GM19238 (cell line): Measurements from ENCODE around the gene COA3.

Source experiments
- DNase-seq: peaks from one replicate; pipeline ENCODE4 v3.0.0; 2011; ENCODE audit warnings: low spot score; ENCODE audit not compliant: insufficient read length

Gene COA3

DNA sequence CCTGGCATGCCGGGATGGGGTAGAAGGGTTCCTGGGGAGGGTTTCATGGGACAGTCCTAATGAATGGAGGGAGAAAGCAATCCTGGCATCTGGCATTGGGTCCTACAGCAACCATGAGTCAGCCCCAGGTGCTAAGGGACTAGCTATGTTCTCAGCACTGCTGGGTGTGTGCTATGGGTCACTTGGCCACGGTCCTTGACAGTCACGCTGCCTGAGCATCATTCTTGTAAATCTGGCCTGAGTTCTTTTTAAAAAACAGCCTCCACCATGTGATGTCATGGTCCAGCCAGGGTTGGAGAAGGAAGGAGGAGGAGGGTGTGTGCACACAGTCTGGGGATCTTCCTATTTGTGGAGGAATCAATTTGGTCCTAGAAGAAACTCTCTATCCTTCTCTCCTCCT, 43.7 kb downstream of the COA3 start:
- no peak for DNase-seq

DNA sequence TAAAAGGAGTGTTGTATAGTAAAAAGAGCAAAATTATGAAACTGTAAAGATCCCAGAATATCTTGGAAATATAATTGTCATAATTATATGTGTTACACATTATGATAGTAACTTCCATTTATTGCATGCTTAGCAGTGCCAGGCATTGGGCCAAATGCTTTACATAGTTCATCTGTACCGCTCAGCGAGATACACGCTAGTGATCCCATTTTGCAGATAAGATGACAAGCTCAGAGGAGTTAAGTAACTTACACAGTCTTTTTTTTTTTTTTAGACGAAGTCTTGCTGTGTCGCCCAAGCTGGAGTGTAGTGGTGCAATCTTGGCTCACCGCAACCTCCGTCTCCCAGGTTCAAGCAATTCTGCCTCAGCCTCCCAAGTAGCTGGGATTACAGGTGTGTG, 46.9 kb downstream of the COA3 start:
- DNase-seq = no peak

DNA sequence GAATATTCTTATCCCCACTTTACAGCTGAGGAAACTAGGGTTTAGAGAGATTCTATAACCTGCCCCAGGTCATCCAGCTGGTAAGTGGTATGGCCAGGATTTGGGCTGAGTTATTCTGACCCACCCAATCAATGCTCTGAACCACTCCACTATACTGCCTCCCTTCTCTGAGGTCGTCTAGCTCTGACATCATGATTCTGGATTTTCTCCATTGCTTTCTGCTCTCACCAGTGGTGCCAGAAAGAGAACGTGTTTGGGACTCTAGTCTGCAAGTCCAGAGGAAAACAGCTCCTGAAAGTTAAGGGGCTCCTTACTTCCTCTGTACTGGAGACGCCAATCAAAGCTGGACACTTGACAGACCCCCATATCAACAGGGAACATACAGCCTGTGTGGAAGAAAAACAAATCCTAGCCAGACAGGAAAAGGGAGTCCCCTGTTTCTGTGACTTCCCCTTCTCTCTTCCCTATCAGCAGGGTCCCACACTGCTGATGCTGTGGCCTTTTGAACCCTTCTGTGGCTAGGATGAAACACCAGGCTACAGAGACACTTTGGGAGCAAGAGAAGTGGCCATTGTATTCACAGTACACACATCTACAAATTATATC, 47.7 kb downstream of the COA3 start:
- DNase-seq = no peak

DNA sequence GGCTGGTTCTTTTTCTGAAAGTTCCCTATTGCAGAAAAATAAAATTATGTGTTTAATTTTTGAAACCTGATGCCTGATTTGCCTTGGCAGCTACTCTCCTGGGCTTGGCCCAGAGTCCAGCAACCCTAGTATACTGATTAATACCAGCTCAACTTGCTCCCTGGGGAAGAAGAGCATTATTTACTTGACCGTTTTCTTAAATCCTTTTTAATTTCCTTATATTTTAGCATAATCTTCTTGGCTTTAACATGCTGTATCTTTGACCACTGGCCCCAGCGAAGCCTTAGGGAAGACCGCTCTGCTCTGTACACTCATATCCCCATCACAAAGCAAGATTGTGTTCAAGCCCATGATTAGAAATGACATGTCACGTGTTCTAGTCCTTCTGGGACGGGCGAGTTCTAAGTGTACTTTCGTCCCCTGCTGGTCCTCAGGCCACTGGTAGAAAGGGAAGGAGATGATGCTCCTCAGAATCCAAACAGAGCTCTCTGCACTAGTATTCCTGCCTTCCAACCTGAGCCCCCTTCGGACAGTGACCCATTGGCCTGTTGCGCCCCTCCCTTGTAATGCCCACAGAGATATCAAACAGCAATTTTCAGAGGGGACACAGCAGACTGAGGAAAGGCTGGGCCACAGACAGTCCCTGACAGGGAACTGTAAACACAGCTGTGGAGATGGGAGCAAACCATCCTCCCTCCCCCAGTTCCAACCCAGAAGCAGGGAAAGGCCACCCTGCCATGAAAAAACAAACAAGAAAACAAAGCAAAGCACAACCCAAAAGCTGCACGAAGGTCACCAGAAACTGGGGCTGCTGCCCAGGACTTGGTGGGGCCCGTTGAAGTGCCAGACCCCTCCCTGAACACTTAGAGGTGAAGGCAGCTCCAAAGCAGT, 49.4 kb downstream of the COA3 start:
- DNase-seq = no peak

DNA sequence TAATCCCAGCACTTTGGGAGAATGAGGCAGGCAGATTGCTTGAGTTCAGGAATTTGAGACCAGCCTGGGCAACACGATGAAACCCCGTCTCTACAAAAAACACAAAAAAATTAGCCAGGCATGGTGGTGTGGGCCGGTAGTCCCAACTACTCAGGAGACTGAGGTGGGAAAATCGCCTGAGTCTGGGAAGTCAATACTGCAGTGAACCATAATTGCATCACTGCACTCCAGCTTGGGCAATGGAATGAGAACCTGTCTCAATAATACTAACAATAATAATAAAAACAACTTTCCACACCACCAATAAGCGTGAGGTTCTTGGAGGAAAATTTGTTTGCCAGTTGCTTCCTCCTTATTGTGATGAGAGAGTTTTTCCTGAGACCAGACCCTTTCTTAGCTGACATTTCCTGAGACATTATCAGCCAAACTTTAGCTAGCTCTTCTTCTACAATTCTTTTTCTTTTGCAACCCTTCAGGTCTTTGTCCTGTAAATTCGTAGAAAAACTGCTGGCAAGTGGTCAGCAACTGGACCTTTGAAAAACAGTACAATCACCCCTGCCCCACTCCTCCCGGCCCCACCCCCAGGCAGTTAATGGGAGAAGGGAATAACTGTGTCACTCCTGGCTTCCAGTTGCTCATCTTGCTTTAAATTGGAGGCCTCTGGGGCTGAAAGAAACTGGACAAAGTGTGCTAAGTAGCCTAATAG, 50.1 kb downstream of the COA3 start:
- DNase-seq = no peak
